HG02798 (cell line): ENCODE results near the gene RLN1.
A peak's percentile ranks its signal among the peaks of the same experiment; 100 is the strongest.
"Not testable (repeated sequence)": the region's sequence is repeated elsewhere in the genome, so short reads cannot be mapped to it uniquely, and the experiment has no call there.

Experiments
- ATAC-seq: cut with Tn5 transposase; IDR thresholded peaks from one replicate; pipeline ENCODE4 v1.9.1; 2021; ENCODE audit warnings: mild to moderate bottlenecking; ENCODE audit not compliant: unreplicated experiment, poor library complexity

The RLN1 gene

DNA sequence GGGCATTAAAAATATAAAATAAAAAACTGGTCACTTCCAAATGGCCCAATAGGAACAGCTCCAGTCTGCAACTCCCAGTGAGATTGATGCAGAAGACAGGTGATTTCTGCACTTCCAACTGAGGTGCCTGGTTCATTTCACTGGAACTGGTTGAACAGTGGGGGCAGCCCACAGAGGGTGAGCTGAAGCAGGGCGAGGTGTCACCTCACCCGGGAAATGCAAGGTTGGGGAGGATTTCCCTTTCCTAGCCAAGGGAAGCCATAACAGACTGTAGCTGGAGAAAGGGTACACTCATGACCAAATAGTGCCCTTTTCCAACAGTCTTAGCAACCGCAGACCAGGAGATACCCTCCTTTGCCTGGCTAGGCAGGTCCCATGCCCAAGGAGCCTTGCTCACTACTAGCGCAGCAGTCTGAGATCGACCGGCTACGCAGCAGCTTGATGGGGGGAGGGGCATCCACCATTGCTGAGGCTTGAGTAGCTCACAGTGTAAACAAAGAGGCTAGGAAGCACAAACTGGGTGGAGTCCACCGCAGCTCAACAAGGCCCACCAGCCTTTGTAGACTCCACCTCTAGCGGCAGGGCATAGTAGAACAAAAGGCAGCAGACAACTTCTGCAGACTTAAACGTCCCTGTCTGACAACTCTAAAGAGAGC is 12.7 kb downstream of the RLN1 start:
- no peak for ATAC-seq

DNA sequence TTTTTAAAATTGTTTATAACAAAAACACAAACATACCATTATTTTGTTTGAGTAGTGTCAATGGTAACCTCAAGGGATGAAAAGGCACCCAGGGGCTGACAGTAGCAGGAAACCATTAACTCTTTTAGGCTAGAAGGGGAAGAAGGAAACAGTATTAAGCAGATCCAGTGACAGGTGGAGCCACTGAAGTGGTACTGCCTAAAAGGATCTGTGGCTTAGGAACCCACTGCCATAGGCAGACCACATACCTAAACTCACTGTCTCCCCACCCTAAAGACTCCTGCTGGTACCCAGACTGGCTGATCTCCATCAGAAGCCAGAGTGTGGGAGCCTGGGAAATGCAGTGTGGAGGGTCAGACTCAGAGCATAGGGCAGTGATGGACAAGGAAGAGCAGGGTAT is 13.5 kb downstream of the RLN1 start:
- ATAC-seq: no peak

DNA sequence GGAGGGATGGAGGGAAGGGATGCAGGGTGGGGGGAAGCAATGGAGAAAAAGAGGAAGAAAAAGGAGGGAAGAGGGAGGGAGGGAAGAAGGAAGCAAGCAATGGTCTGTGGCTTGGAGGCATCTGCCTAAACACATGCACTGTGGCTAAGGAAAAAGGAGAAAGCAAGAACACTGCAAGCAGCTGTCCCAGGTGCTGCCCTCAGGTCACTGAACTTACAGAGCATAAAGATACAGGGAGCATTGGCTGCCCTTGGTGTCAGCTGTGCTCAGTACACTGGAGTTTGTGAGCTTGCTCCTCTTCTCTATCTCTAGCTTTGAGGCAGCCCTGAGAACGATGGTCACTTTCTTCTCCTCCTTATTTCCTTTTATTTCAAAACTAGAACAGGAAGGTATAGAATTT is 18.1 kb downstream of the RLN1 start:
- ATAC-seq: not testable (repeated sequence)

DNA sequence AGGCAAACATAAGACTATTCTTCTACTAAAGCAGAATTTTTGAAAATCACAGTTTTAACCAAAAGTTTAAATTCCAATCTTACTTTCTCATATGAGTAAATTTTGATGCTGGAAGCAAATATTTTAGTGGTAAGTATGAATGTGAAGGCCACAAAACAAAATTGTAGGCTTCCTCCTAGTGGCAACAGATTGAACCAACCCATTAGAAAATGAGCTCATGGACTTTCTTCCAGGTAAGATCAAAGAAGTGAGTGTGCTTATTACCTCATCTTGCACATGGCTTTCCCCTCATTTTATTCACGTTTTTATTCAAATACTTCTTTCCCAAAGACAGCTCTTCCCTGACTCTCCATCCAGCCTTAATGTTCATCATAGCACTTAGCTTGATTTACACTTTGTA is 18.6 kb downstream of the RLN1 start:
- no peak for ATAC-seq

DNA sequence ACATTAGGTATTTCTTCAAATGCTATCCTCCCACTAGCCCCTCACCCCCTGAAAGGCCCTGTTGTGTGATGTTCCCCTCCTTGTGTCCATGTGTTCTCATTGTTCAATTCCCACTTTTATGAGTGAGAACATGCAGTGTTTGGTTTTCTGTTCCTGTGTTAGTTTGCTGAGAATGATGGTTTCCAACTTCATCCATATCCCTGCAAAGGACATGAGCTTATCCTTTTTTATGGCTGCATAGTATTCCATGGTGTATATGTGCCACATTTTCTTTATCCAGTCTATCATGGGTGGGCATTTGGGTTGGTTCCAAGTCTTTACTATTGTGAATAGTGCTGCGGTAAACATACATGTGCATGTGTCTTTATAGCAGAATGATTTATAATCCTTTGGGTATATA is 23.3 kb downstream of the RLN1 start:
- not testable (repeated sequence) for ATAC-seq

DNA sequence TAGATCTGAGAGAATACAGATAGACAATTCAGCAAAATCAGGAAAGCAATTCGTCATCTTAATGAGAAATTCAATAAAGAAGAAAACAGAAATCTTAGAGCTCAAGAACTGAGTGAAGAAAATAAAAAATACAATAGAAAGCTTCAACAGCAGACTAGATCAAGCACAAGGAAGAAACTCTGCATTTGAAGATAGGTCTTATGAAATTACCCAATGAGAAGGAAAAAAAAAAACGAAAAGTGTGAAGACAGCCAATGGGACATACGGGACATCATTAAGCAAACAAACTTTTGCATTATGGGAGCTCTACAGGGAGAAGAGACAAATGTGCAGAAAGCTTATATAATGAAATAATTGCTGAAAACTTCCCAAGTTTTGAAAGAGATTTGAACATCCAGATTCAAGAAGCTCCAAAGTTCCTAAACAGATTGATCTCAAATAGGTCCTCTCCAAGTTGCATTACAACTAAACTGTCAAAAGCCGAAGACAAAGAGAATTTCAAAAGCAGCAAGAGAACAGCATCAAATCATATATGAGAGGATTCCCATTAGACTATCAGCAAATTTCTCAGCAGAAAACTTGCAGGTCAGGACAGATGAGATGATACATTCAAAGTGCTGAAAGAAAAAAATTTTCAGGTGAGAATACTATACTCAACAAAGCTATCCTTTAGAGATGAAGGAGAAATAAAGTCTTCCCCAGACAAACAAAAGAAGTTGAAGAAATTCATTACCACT is 24.3 kb downstream of the RLN1 start:
- ATAC-seq: no peak

DNA sequence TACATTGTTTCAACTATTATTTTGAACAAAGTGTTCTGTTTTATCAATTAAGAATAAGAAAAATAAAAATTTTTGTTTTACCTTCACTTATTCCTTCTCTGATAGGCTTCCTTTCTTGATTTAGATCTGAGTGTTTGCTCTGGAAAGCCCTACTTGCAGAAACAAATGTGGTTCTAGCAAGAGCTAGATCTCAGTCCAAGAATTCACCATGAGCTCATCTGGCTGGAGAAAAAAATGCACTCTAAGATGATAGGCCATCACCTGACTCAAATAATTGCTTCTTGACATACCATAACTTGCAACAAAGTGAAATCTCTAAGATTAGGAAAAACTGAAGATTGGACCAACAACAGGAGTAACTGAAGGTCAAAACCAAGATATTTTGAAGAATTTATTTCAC is 28.8 kb downstream of the RLN1 start:
- ATAC-seq: no peak

DNA sequence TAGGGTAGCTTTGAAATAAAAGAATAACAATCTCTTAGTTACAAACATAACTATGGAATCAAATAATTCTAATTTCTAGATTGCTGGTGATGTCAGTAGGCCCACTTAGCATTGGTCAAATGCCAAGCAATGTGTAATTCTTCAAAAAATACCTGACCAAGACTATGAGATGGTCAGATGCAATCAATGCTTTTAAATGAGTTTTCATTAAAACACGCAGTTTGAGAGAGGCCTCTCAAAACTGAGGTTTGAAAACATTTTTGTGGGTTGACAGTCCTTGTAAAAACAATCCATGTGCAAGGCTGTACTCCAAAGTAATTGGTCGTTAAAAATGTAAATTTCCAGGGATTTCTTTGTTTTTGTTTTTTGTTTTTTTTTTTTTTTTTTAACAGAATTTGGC is 33.9 kb downstream of the RLN1 start:
- ATAC-seq: no peak

DNA sequence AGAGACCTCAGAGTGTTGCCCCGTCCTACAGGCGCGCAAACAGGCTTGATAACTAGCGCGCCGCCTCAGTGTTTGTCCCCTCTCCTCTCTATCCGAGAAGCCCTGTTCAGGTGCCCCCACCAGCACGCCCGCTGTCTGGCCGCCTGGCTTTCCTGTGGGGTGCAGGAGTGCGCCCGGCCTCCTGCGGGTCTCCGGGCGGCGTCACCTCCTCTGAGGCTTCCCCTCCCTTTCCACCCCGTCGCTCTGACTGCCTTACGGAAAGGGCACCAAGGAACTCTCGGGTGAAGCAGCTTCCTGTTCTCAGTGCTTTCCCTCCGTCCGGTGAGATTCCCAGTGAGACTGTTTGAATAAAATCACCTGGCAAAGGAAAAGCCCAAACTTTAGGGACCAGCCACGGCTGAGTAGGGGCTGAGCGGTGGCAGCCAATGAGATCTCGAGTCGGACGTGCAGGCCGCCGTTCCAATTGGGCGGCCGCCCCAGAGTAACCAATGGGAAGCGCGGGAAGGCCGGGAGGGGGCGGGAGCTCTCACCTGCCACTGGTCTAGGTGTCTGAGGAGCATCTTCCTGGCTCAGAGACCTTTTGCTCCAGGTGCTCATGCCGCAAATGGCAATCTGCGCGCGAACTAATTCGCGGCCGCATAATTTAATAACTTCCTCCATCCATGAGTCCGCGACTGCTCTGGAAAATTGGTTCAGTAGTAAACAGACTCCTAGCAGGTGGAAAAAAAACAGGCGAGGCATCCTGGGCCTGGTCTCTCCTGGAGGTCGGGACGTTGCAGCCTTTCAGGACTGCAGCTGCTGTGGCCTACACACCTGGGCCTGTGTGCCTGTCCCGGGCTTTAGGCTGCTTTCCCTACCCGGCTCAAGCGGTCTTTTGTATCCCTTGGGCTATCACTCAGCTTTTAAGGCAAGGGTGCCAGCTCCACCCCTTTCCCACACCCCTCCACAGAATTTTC is 35.6 kb downstream of the RLN1 start, which contains the start of gene RLN2:
Gene RLN2, minus strand, starts transcription at position 877 of the 956 bp plus-strand sequence. Its CDS starts 136 bp downstream, at position 741.
- ATAC-seq: peak; percentile 100

DNA sequence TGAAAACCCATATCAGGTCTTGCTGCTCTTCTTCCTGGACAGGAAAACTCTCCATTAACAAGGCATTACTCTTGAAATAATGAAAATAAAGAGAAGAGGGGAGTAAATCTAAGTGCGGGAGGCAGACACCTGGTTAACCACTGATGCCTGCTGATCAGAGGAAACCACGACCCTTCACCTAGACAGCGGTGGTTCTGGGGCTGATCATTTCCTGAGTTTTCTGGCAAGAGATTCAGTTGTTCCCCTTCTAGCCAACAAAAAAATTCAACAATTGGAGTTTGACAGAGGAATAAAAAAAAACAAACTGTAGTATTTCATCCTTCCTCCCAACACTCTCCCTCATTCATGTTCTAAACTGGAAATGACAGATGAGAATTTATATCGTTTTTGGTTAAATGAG is 38.1 kb downstream of the RLN1 start:
- no peak for ATAC-seq

DNA sequence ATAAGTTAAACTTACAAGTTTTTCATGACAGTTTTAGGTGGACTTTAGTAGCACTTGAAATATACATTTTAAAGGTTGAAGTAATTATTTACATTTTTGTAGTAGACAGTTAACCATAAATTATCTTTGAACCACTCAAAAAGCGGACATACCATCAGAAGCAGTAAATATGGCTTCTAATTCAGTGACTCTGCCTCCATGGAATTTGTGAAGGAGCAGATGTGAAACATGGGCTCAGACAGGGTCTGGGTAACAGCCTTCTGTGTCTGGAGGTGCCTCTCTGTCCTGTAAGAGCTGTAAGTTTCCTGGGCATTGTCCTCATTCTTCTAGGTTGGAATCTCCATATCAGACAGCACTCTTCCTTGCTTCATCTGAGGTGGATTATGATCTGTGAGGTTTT is 47.5 kb downstream of the RLN1 start:
- ATAC-seq: no peak

DNA sequence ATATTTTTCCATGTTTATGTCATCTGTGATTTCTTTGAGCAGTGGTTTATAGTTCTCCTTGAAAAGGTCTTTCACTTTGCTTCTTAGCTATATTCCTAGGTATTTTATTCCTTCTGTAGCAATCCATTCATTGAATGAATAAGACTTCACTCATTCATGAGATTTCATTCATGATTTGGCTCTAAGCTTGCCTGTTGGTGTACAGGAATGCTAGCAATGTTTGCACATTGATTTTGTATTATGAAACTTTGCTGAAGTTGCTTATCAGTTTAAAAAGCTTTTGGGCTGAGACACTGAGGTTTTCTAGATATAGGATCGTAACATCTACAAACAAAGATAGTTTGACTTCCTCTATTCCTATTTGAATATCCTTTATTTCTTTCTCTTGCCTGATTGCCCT is 51.1 kb downstream of the RLN1 start:
- ATAC-seq: no peak

DNA sequence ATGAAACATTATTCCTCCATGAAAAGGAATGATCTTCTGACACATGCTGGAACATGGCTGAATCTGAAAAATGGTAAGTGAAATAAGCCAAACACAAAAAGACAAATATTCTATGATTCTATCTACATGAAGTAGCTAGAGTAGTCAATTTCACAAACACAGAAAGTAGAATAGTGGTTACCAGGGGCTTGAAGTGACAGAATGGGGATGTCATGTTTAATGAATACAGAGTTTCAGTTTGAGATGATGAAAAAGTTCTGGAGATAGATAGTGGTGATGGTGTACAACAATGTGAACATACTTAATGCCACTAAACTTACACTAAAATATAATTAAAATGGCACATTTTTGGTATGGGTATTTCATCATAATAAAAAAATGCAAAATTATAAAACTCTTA is 53.4 kb downstream of the RLN1 start:
- no peak for ATAC-seq
